Measurements from ENCODE around the gene COX6B1.

GRCh38 chr19:35704218-35704617 lies 56.1 kb downstream of the COX6B1 start, which contains the start of gene ZBTB32:
- TF ChIP-seq CTCF (IDR thresholded peaks at IDR 0.05) (no peak), POLR2AphosphoS5 (IDR thresholded peaks at IDR 0.05; ENCODE audit: low read depth, low read length) (no peak), REST (IDR thresholded peaks at IDR 0.05; ENCODE audit: insufficient read depth in 1 of 2, low read depth in 2 of 2, low read length in 1 of 2) (peak; percentile 84 to 91), TCF7L2 (IDR thresholded peaks at IDR 0.05; ENCODE audit: low read depth, low read length) (no peak), SIN3A (IDR thresholded peaks at IDR 0.05; ENCODE audit: borderline replicate concordance, insufficient read depth, low read depth, low read length) (no peak)

Measured in Panc1 (cell line).